ENCODE data around the gene ZC3H12C.

ZC3H12C gene

DNA sequence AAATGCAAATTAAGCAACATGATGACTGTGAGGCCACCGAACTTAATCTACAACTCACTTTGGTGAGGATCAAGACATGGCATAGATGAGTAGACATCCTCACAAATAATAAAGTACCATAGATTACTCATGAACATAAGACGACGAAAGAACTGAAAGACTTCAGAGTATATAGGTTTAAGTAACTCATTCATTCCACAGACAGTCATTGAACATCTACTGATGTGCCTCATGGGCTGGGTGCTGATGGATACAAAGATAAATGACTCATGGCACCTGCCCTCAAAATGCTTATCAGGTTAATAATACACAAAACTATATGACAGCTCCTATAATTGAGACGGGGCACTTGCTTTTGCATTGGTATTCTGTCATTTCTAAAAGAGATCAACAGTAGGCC, 63.3 kb downstream of the ZC3H12C start:
- no peak for DNase-seq

DNA sequence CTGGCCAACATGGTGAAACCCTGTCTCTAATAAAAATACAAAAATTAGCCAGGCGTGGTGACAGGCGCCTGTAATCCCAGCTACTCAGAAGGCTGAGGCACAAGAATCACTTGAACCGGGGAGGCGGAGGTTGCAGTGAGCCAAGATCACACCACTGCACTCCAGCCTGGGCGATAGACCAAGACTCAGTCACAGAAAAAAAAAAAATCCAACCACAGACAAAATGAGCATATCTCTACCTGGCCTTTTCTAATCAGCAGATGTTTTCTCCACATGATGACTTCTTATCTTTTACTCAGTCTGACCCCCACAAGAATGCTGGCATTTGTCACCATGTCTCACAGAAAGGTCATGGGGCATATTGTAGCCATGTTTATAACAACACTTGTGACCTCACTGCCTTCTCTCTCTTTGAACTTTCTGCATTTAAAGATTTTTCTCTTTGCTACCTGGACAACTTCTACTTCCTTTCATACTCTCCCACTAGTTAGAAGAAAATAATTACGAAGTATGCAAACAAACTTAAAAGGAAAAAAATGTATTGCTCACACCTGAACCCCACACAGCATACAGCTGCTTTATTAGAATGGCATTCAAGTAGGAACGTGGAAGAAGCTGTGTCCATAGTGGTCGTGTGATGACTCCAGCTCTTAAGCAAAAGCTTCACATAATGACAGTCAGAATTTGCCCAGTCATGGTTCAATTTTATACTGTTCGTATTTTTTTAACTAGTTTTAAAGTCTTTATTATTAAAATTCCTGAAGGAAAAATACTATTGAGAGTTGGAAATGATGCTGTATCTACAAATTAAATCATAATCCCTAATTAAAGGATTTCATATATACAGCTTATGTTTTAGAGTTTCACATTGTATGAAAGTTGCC, 65.4 kb downstream of the ZC3H12C start:
- DNase-seq = no peak

DNA sequence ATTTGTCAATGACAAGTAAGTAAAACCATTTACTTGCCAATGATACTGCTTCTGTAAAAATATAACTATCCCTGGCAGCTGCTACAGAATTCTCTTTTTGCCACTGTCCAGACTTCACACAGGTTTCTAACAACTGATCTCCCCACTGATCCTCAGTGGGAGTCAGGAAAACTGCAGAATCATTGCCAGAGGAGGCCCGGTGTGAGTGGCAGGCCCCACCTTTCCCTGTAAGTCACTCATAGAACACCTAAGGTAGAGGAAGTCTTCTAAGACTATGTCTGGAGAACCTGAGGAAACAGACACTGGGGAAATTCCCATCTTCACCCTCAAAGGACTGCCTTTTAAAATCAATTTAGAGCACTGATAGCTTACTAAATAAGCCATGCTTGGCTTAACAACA, 66.3 kb downstream of the ZC3H12C start:
- DNase-seq = no peak

DNA sequence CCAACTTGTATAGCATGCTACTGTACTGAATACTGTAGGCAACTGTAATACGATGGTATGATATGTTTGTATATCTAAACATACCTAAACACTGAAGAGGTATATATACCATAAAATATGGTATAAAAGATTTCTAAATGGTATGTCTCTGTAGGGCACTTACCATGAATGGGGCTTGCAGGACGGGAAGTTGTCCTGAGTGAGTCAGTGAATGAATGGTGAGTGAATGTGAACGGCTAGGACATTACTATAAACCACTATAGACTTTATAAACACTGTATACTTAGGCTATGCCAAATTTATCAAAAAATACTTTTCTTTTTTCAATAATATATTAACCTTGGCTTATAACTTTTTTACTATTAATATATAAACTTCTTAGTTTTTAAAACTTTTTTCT, 66.8 kb downstream of the ZC3H12C start:
- DNase-seq = no peak

DNA sequence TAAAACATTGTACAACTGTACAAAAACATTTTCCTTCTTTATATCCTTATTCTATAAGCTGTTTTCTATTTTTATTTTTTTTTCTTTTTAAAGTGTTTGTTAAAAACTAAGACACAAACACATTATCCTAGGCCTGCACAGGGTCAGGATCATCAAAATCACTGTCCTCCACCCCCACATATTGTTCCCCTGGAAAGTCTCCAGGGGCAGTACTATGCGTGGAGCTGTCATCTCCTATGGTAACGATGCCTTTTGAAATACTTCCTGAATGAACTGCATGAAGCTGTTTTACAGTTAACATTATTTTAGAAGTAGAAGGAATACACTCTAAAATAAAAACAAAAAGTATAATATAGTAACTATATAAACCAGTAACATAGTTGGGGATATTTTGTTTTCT, 67.2 kb downstream of the ZC3H12C start:
- no peak for DNase-seq

DNA sequence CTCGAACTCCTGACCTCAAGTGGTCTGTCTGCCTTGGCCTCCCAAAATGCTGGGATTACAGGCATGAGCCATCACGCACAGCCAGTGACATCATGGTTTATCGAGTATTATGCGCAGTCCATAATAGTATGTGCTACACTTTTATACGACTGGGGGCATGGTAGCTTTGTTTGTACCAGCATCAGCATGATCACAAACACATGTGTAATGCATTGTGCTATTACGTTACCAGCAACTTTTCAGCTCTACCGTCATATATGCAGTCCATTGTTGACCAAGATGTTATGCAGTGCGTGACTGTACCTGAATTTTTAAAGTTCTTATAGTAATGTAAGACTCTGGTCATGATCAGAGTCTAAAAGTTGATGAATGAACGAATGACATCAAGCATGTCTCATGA, 67.9 kb downstream of the ZC3H12C start:
- no peak for DNase-seq

DNA sequence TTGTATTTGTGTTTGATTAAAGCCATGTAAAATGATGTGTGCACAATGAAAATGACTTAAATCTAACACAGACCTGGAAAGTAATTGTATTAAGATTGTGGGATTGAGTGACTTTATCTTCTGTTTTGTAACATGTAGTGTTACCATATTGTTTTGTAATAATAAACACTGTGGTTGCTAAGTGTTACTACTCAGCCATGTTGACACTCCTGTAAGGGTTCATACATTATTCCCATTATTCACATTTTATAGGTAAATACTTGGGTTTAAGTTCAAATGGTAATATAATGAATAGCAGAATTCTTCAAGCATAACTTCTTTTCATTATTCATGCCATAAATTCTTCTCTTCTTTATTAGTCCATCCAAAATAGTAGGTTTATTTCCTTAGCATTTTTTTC, 69.0 kb downstream of the ZC3H12C start:
- no peak for DNase-seq

DNA sequence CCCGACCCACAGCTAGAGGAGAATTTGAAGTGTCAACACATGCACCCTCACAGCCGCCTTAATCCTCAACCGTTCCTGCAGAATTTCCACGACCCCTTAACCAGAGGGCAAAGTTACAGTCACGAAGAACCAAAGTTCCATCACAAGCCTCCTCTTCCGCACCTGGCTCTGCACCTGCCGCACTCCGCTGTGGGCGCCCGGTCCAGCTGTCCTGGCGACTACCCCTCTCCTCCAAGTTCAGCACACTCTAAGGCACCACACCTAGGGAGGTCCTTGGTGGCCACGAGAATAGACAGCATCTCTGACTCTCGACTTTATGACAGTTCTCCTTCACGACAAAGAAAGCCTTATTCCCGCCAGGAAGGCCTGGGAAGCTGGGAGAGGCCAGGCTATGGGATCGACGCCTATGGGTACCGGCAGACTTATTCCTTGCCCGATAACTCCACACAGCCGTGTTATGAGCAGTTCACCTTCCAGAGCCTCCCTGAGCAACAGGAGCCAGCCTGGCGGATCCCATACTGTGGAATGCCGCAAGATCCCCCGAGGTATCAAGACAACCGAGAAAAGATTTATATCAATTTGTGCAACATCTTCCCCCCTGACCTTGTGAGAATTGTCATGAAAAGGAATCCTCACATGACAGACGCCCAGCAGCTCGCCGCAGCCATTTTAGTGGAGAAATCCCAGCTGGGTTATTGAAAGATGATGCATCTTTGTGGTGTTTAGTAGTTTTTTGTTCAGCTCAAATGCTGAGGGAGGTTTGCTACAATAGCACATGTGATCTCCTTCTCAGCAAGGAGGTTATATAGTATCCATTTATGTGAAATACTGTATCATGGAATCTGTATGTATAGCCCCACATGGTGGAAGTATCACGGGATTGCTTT, 72.1 kb downstream of the ZC3H12C start:
- DNase-seq = no peak

DNA sequence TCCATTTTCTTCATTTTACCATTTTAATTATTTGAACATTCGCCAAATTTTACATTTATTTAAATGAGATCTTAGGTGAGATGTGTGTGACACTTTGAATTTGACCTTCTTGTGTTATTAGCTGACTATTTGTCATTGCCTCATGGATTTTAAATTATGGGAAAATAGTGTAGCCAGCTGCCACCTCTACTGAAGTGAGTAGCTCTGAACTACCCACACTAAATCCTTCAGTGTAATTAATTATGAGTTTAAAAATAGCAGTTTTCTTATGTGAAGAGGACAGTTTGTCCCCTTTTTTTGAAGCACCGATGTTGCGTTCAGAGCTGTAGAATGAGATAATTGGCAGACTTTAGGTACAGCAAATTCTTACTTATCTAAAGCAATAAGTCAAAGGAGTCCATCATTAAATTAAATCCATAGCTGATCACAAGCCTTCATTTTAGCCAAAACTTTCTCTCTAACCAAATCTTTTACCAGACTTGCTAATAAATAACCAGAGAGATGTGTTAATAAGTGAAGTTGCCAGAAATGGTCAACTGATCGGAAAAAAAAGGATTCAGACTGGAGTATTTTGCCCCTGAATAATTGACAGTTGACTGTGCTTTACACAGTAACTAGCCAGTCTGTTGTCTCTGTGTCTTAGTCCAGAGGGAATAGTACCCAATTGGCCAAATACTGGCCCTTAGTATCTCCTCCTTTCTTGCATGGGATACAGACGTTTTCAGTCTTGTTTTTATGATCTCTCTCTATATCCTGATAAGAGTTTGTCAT, 75.0 kb downstream of the ZC3H12C start:
- no peak for DNase-seq

DNA sequence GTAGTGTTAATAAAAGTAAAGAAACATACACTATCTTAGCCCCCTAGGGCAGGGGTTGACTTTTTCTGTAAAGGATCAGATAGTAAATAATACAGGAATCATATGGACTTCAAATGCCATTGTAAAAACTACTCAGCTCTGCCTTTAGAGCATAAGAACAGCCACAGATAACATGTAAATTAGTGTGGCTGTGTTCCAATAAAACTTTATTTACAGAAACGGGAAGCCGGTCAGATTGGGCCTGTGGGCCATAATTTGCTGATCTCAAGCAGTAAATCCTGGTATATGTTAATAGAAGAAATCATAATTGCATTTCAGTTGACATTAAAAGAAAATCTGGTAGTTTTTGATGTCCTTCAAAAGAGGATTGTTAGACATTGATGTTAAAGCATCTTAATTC, 76.5 kb downstream of the ZC3H12C start:
- DNase-seq = no peak

DNA sequence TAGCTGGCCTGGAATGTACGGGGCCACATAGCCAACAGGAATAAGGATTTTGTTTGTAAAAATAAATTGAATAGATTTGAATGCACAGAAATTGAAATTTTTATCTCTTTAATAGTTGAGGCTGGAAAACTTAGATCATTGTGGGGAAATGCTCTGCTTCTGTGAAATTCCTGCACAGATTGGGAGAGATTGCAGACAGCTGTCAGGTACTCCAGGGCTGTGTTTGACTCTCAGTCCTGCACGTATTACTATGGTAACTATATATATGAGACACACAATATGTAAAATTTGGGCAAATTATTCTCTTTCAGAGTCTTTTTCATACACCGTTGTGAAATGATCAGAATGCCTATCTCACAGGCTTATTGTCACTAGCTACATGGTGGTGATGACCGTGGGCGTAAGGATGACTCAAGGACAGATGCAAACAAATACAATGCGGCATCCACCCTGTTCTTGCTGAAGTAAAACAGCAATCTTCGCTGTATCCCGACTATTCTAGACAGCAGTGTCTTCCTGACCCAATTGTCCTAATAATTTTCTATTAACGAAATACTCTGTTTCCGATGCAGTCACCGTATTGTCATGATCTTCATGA, 79.4 kb downstream of the ZC3H12C start:
- DNase-seq = no peak

DNA sequence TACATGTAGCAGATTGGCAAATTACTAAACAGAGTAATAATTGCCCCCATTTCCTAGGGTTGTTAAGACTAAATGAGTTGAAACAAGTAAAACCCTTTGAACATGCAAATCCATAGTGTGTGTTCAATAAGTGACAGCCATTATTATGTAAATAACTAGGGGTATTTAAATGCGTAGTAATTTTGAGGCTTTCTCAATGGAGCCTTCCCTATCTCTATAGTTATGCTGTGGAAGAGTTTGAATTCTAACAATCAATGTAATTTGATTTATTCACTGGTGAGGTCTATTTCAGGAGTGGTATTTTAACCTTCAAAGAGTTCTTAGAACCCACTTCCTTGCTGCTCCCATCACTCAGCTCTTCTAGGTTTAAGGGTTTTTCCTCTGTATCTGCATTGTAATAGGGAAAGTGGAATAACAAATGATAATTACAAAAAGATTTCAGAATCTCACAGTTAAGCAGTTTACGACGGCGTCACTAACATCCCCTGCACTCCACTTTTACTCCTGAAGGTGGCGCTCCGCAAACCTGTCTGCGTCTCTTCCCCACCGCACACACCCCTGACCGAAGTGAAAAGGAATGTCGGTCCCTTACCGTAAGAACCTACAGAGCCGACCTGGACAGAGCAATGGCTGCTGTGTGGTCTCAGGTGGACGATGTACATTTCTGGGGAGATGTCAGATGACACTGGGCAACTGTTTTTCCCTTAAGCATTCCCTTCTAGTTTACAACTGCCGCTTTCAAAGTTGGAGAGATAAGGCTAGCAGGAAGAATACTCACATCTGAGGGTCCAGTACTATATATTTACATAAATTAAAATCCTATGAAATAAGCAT, 80.8 kb downstream of the ZC3H12C start:
- DNase-seq = peak; percentile 87

DNA sequence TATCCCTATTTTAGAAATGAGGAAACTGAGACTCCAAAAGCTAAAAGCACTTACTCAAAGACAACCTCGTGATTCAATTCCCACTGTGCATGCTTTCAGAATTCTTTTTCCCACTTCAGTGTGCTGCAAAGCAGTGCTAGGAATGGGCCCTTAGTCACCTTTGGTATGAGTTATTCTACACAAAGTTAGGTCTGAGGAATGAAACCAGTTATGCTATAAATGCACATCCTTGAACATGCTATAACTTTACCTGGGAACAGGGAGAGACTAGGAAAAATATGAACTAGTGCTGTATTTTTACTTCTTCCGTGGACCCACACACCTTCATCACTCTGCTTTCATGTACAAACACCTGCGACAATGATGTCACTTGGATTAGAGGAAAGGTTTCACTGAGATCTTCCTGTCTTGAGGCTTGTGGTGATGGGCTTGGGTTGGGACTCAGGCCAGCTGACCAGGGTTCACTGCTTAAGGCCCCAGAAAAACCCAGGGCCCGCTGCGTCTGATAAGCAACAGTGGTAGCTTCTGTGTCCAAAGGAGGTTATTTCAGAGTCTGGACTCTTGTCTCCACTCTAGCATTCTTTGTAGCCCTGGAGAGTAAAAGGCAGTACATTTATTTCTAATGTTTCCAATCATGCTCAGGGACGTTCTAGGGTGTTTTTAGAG, 81.6 kb downstream of the ZC3H12C start:
- DNase-seq = no peak

DNA sequence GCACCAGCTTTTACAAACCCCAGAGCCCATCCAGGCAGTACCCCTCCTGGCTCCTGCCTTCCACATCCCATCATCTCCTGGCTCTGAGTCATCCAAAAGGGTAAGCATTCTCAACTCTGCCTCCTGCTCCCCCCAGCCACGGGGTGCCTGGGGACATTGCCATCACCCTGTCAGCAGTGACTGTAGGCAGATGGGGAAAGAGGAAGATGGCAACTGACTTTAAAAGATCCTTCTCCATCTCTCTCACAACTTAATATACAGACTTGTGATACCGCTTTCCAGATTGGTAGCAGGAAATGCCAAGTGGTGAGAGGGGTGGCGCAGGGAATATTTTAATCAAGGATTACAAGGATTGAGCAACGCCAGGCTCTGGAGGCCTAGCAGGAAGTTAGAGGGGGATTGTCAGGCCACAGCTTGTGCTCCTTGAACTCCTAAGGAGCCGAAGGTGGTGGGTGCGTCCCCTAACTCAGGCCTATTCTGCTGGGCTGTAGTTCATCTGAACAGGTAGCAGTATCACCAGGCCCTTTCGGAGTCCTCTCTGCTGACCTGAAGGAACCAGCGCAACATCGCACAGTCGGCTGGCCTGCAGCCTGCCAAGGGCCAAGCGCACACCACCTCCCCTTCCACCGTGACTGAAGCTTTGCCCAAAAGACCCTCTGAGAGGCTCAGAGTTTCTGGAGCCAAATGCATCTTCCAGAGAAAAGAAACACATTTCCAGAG, 83.3 kb downstream of the ZC3H12C start:
- no peak for DNase-seq

DNA sequence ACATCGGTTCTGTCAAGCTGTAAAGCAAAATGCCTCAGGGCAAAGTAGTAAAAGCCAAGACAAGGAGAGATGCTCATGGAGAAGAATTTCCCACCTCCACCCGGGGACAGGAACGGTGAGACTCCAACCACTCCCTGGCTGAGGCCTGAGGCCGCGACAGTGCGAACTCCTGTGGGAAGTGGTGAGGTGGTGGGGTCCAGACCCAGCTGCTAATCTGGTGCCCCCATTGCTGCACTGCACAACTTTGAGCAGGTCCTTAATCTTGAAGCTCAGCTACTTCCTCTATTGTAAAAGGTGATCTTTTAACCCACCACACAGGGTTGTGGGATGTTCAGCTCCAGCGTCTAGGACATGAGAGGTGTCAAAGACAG, 83.9 kb downstream of the ZC3H12C start:
- DNase-seq = no peak

DNA sequence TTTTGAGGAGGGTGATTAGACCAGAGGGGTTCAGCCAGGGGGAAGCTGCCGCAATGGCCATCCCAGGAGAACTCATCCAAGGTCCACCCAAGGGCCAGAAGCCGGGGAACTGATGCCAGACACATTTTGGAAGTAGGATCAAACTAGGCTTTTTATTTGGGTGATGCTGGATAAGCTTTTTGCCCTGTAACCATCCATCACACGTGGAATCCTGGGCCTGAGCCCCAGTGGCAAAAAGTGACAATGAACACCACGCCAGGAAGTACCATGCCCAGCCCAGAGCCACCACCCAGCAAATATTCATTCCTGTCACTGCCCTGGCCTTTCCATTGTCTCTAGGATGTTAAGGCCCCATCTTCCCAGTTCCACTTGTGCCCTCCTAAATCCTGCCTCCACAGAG, 85.9 kb downstream of the ZC3H12C start:
- DNase-seq = no peak

DNA sequence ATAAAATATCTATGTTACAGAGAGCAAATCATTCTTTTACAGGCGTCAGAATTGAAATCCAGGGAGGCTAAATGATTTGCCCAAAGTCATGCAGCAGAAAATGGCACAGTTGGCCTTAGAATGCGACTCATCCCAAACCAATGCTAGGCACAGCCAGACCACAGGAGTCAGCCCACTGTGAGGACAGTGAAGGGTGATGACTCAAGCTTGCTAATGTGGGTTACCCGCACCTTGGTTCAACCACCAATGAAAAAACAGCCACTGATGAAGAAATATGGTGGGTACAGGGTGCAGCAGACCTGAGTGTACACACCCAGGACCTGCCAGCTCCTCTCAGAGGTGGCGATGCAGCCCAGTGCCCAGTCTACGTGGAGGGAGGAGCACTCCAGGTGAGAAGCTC, 89.7 kb downstream of the ZC3H12C start:
- DNase-seq = no peak

DNA sequence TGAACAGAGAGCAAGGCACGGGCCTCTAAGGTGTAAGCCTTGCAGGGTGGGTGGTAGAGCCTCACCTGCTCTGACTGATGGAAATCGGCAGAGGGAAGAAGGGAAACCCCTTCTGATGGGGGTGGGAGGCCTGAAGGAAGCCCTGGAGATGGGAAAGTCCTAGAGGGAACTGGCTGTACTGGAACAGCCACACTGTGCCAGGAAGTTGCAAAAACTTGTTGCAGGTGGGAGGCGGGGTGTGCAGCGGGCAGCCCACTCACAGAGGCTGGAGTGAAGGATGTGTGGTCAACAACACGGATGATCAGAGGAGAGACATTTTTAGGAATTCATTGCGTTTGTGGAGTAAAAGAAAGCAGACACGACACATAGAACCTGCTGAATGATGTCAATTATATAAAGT, 91.3 kb downstream of the ZC3H12C start:
- DNase-seq = no peak

DNA sequence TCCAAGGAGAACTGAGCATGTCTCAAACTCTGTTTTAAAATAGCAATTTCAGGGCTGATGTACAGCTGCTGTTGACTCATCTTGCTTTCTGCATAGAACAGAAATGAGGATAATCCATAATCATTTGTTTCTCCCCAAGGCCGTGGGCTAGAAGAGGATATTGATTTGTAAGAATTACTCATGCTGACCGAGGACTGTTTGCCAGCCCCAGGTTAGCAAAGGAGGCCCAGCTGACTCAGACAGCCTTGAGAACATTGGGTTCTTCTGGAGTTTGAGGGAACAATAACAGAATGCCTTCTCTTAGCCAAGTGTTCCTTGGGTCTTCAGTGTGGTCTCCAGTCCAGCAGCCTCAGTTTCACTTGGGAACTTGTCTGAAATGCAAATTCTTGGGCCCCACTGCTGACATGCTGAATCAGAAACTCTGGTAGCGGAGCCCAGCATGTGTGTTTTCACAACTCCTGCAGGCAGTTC, 92.0 kb downstream of the ZC3H12C start:
- no peak for DNase-seq

DNA sequence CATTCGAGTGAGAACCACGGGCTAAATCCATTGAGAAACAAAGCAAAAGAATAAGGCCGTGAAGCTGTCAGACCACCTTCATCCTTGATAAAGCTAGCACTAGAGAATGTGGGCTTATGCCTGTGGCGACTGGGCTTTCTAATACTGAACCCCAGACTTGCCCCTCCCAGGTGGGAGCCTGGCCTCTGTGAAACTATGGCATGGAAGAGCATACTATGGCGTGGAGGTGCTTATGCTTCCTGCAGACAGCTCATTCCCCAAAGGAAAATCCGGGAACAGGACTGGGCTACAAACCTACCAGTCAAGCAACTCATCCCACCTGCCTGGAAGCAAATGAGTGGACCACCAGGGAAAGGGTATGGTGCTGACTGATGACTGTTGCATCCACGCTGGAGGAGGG, 92.4 kb downstream of the ZC3H12C start:
- no peak for DNase-seq

DNA sequence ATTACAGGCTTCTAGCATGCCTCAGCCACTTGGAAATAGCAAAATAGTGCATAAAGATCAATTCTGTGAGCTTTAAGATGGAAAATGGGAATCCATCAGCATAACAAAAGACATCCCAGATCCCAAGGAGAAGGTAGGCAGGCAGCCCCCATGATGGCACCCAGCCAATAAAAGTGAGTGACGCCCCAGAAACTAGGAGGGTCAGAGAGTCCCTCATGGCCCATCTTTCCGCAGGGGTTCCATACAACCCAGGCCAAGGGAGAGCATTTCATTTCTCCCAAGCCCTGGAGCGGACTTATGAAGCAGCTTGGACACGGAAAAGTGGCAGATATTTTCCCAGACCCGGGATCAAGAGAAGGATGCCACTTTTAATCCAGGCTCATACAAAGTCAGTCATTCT, 93.3 kb downstream of the ZC3H12C start:
- no peak for DNase-seq

Data from activated CD8-positive, alpha-beta memory T cell treated with anti-CD3 and anti-CD28 coated beads, Interleukin-2, amount 50 U/mL, for 48 hours (primary cell).